Cardiac fibroblast (primary cell): ENCODE data around the gene MAD1L1.
A peak's percentile ranks its signal among the peaks of the same experiment; 100 is the strongest.

Source experiments
- DNase-seq, 2 donors: peaks; one replicate each; pipeline versions ENCODE4 v3.0.0 to v3.0.0-alpha.2; 2010; ENCODE audit warnings: low read depth in 2 of 2
- H3K4me3 ChIP-seq, 2 donors: replicated peaks in 1 of 2; 1 replicate in 1 of 2; 2 replicates in 1 of 2; pipeline ENCODE4 v1.5.1; 2011; ENCODE audit warnings: low read depth in 2 of 2, low read length in 2 of 2, mild to moderate bottlenecking in 2 of 2, moderate library complexity in 1 of 2
- CTCF ChIP-seq: IDR thresholded peaks from one replicate; pipeline ENCODE4 v1.5.1; 2011; ENCODE audit warnings: low read depth, mild to moderate bottlenecking, low read length, inconsistent platforms

Gene MAD1L1

GRCh38 chr7:1893036-1893435, 339.7 kb downstream of the MAD1L1 start:
- DNase-seq, result no peak
- no peak overlapping the region for H3K4me3 ChIP-seq
- TF ChIP-seq CTCF, result no peak

DNA sequence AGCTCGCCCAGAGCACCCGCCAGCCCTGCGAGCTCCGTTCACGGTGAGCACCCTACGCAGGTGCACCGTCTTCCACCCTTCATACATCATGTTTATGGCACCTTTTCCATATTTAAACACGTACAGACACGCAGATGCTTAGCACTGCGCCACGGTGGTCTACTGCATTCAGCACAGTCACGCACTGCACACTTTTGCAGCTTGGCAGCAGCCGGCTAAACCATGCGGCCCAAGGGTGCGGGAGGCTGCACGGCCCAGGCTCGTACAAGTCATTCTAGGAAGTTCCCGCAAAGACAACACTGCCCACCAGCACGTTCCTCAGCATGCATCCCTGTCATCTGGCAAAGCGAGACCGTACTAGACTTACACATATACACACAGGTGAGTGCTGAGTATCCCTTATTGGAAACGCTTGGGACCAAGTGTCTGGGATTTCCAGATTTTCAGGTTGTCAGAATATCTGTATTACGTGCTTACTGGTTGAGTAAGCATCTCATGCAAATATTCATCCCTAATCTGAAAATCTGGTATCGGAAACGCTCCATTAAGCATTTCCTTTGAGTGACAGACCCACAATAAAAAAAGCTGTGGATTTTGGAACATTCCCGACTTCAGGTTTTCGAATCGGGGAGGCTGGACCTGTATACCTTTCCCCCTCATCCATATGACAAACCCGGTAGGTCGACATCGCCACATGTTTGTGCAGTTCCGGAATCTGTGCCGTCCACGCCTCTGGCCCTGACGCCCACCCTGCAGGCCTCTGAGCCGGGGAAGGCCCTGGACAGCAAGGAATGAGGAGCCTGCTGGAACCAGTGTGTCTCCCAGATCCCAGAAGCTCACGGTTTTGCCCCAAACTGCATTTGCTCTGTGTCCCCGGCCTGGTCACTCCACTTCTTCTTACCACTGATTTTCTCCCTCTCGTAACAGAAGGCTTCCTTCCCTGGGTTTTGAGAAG, 340.5 kb downstream of the MAD1L1 start:
- TF ChIP-seq CTCF, result no peak
- no peak for DNase-seq
- no peak overlapping the region for H3K4me3 ChIP-seq

DNA sequence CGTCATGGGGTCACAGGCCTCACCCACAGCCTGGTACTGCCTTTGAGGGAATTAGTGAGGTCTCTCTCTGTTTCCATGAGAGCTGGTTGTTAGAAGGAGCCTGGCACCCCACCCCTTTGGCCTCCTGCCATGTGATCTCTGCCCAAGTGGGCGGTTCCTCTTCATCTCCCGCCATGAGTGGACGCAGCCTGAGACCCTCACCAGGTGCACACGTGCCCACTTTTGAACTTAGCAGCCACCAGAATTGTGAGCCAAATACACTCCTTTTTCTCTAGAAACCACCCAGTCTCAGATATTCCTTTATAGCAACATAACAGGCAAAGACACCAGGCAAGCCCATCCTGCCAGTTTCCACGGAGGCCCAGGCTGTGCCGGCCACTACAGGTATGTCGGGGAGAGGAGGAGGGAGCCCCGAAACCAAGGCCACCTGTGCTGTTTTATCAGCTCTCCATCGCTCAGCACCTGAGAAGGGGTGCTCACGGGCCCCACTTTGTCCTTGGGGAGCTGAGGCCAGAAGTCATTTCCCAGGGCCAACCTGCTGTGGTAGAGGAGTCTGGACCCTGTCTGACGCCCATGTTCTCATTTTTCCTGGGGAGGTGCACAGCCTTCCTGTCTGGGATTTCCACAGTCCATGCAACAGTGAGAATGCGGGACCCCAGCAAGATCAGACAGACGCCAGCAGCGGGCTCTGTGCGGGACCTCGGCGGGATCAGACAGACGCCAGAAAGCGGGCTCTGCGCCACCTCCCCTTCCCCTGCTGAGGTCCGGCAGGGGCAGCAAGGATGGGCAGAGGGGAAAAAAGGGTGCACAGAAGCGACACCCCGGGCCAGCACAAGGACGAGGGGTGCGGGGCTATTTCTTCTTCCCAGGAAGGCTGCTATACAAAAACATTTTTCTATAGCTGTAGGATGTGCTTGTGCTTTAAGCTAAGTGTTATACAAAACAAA, 342.2 kb downstream of the MAD1L1 start:
- no peak for TF ChIP-seq CTCF
- no peak overlapping the region for H3K4me3 ChIP-seq
- DNase-seq, result no peak

DNA sequence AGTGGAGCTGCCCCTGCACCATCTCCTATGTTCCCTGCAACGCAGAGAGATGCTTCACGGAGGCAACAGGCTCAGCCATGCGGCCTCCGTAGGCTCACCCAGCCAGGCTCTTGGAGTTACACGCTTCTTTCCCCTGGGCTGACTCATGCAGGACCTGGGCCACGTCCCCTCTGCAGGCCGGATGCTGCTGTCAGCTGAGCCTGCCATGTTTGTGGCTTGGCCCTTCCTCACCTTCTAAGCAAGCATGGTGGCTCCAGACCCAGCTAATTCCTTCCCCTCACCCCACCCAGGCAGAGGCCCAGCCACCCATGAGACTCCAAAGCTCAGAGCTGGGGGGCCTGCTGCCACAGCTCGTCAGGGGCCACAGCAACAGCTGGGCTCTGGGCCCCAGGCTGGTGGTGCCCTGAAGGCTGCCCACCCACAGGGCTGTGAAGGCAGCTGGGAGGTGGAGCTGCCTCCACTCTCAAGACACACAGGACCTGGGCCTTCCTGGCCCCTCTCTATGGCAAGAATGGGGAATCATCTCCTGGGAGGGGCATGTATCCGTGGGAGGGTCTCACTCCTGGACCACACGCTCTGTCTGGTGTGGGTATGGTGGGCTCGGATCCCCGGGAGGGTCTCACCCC, 343.1 kb downstream of the MAD1L1 start:
- DNase-seq, result peak; percentile 28 to 65
- TF ChIP-seq CTCF, result no peak
- H3K4me3 ChIP-seq, result no peak overlapping the region

DNA sequence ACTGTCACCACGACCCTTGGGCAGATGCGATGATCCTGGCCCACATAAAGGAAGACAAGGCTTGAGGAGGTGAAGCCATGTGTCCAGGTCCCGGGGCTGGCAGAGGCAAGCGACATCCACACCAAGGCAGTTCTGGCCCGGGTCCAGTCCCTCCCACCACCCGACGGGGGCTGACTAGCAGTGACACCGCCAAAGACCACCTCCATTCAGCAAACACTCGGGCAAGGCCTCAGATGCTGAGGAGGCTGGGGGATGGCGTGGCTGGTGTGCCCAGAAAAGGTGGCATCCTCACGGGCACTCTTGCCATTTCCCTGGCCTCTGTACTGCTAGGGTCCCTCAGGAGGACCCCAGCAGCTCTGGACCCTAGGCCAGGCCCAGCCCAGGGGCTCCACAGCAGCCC, 343.7 kb downstream of the MAD1L1 start:
- no peak for DNase-seq
- no peak for TF ChIP-seq CTCF
- no peak overlapping the region for H3K4me3 ChIP-seq

- no peak overlapping the region for H3K4me3 ChIP-seq
- no peak for DNase-seq
- TF ChIP-seq CTCF, result no peak
Measured at GRCh38 chr7:1888425-1888824, 344.3 kb downstream of the MAD1L1 start.
